Neural progenitor cell (in vitro differentiated cells): ENCODE data around the gene PIK3CG.

Experiments used
- CTCF ChIP-seq: fragments of 200-600 bp; sonication (generic); IDR thresholded peaks from 2 replicates; pipeline ENCODE4 v1.5.1; 2017; ENCODE audit warnings: antibody characterized with exemption, mild to moderate bottlenecking
- EZH2phosphoT487 ChIP-seq: fragments of 200-600 bp; sonication (generic); IDR thresholded peaks from 2 replicates; pipeline ENCODE4 v1.6.1; 2017; ENCODE audit warnings: antibody characterized with exemption

- TF ChIP-seq CTCF, result no peak
- no peak for TF ChIP-seq EZH2phosphoT487
Observed at GRCh38 chr7:106871793-106872571, 6.9 kb downstream of the PIK3CG start.
